DMS153 (cell line): ENCODE measurements around the gene DLG2.
"Not testable (repeated sequence)": the region's sequence is repeated elsewhere in the genome, so short reads cannot be mapped to it uniquely, and the experiment has no call there.

ENCODE experiments used
- DNase-seq: peaks from one replicate; lab custom pipeline; 2025; lab: John Stamatoyannopoulos, UW

Gene DLG2

GRCh38 chr11:84836371-84836770 lies 790.8 kb downstream of the DLG2 start:
- DNase-seq = no peak

GRCh38 chr11:84833488-84834088 lies 793.6 kb downstream of the DLG2 start:
- DNase-seq = no peak

- no peak for DNase-seq
These were observed 796.8 kb downstream of the DLG2 start for GRCh38 chr11:84830372-84830771.

- no peak for DNase-seq
These were observed 798.0 kb downstream of the DLG2 start for GRCh38 chr11:84829162-84829561.

- DNase-seq = no peak
These were observed 798.5 kb downstream of the DLG2 start for GRCh38 chr11:84828616-84829015.

GRCh38 chr11:84825106-84825660 lies 802.0 kb downstream of the DLG2 start:
- no peak for DNase-seq

- DNase-seq = no peak
These were observed 802.5 kb downstream of the DLG2 start for GRCh38 chr11:84824624-84825023.

- no peak for DNase-seq
These were observed 807.6 kb downstream of the DLG2 start for GRCh38 chr11:84819537-84819936.

- DNase-seq = no peak
These were observed 808.0 kb downstream of the DLG2 start for GRCh38 chr11:84819128-84819527.

GRCh38 chr11:84817998-84818397 lies 809.1 kb downstream of the DLG2 start:
- DNase-seq = no peak

GRCh38 chr11:84812471-84812969 lies 814.6 kb downstream of the DLG2 start:
- DNase-seq = no peak

GRCh38 chr11:84806354-84806753 lies 820.8 kb downstream of the DLG2 start:
- no peak for DNase-seq

GRCh38 chr11:84804041-84804440 lies 823.1 kb downstream of the DLG2 start:
- no peak for DNase-seq

- DNase-seq = no peak
These were observed 826.3 kb downstream of the DLG2 start for GRCh38 chr11:84800755-84801346.

- no peak for DNase-seq
These were observed 828.0 kb downstream of the DLG2 start for GRCh38 chr11:84799112-84799511.

GRCh38 chr11:84795698-84796097 lies 831.4 kb downstream of the DLG2 start:
- no peak for DNase-seq

GRCh38 chr11:84794663-84795443 lies 832.3 kb downstream of the DLG2 start:
- no peak for DNase-seq

- DNase-seq = no peak
These were observed 833.8 kb downstream of the DLG2 start for GRCh38 chr11:84793318-84793717.

GRCh38 chr11:84790849-84791427 lies 836.2 kb downstream of the DLG2 start:
- DNase-seq = no peak

GRCh38 chr11:84788220-84788619 lies 838.9 kb downstream of the DLG2 start:
- DNase-seq = no peak

GRCh38 chr11:84784158-84784557 lies 843.0 kb downstream of the DLG2 start:
- DNase-seq = not testable (repeated sequence)

GRCh38 chr11:84780689-84781293 lies 846.4 kb downstream of the DLG2 start:
- DNase-seq = peak; percentile 20
